NCI-H1930 (cell line): ENCODE results near the gene TWNK.

Experiments used
- DNase-seq, 2 experiments: peaks; one replicate each; lab custom pipeline; 2025; lab: John Stamatoyannopoulos, UW

The TWNK gene

DNA sequence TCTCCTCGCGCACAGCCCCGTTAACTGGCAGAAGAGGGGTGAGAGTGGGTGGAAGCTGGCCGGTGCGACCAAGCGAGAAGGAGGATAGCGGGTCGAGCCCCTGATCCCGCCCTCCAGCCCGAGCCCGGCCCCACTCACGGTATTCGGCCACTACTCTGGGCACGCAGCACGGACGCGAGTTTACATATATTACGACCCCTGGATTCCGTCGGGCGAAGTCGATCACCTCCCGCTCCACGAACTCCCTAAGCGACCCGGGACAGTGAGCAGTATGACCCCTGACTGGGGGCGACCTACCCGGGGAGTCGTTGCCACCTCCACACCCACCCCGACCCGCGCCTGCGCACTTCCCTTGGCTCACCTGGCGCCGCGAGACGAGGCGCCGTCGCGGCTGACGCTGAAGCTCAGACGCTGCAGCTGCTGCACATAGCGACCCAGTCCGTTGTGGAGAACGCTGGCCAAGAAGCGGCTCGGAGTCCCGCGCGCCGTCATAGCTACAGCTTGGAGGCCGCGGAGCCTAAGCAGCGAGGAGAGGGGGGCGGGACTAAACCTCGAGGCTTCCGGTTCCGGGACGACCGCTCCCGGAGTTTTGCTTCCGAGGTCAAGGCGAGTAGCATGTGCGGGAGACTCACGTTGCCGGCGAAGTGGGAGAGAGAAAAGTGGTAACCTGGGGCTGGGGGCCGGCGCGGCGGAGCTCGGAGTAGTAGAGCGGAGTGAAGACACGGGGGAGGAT, at the start of gene TWNK, which contains the start of gene MRPL43:
Gene TWNK, plus strand, starts transcription at position 592 of the 733 bp plus-strand sequence. CDS start 668 bp downstream, outside the sequence.
Gene MRPL43, minus strand, starts transcription at position 546 of the 733 bp plus-strand sequence. Its CDS starts 54 bp downstream, at position 492.
- peak; percentile 47 to 67 for DNase-seq

DNA sequence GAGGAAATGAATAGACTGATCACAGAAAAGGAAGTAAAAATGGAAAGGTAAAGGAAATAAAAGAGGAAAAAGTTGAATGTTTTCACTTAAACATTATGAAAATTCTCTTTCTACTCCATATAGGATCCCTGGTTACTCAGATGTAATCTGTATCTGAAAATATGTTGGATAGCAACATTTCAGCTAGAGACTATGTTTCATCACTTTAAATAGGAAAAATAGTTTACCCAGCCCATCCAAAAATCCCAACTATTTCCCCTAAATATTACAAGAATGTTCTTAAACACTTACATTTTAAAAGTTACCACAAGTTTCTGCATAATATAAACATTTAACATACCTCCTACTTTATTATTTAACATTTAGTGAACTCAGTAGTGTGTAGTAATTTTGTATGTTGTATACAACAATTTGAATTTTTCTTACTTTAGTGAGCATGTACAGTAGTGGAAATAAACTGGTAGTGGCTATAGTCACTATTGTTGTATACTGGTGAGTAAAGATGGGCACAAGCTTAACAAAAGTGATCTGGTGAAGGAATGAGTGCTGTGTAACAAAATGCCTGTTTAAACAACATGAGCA, 47.5 kb upstream of the TWNK start:
- DNase-seq: no peak

DNA sequence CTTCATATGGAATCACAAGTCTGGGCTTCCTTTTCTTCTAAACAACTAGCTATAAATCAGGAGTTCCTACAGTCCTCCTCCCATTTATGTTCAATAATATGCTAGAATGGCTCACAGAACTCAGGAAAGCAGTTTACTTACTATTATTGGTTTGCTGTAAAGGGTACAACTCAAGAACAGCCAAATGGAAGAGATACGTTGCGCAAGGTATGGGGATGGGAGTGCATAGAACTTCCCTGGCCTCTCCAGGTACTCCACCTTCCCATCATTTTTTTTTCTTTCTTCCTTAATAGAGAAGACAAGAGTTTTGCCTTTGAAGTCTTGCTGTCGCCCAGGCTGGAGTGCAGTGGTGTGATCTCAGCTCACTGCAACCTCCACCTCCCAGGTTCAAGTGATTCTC, 45.1 kb upstream of the TWNK start:
- no peak for DNase-seq

DNA sequence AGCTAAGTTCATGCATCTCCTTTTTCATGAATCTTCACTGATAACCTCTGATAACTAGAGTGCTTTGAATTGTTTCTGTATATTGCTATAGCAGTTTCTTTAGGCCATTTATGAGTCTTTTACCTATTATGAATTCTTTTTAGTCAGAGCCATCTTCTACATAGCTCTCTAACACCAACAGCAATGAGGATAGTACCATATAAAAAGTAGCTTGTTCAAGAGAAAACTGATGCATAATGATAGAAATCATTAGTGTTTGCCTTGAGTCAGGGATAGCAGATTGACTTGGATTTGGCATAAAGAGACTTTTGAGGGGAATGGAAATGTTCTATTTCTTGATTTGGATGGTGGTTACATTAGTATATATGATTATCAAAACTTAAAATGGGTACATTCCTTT, 43.8 kb upstream of the TWNK start:
- no peak for DNase-seq

DNA sequence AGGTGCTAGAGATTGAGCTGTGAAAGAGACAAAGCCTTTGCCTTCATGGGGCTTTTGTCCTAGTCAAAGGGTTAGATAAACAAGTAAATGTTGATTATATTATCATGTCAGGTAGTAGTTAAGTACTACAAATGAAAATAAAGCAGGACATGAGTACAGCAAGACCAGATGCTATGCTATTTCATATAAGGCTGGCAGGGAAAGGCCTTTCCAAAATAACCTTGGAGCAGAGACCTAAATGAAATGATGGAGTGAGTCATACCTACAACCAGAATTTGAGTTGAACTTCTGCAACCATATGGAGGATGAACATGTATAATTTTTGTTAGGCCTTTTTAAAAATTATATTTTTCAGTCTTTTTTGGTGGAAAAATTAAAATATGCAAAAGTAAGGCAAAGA, 41.6 kb upstream of the TWNK start:
- DNase-seq: no peak

DNA sequence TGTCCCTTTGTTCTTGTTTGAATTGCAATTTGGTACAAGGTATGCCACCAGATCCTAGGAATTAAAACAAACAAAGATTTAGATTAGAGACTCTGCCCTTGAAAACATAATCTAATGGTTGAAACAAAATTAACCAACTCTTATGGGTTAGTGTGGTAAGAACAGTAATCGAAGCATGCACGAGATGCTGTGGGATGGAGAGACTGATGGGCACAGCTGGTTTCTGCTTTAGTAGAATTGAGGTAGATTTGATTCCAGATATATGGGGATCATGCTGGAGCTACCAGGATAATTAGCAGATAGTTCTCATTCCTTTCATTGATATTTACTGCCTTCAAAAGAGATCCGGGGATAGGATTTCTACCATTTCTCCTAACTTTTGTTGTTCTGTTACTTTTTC, 38.4 kb upstream of the TWNK start:
- no peak for DNase-seq

DNA sequence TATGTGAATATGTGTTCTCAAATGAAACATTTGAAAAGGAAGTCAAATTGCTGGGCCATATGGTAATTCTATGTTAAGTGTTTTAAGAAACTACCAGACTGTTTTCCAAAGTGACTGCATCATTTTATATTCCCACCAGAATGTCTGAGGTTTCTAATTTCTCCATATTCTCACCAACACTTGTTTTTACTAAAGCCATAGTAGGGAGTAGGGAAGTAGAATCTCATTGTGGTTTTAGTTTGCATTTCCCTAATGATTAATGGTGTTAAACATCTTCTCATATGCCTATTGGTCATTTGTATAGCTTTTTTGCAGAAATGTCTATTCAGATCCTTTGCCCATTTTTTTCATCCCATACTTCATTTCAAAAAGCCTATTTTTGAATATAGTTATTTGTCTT, 27.1 kb upstream of the TWNK start:
- no peak for DNase-seq

DNA sequence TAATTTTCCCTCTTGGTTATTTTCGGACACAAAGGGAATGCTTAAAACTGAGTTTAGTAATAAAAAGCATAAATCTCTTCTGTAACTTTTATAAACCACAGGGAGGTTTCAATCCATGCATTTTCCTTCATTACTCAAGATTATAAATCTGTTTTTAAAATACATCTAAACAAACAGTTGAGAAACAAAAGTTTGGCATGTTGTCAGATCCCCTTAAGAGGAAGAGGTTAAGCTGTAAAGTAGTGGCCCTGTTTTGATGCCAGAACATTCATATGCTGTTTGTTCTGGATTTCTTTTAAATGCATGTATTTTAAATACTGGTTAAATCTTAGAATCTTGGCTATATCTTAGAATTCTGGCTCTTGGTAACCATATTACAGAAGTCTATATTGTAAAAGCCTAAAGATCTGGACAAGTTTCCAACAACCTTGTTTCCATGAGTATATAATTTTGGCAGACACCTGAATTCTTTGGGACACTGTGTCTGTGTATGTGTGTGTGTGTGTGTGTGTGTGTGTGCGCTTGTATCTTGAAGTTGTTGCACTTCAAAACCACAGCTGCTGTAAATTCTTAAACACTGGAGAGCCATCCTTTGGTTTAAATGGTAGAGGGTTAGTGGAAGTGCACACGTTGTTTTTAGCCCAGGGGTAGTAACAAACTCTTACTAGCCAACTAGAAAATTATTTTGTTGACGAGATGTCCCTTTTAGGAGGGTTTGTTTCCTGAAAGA, 24.8 kb upstream of the TWNK start:
- no peak for DNase-seq

DNA sequence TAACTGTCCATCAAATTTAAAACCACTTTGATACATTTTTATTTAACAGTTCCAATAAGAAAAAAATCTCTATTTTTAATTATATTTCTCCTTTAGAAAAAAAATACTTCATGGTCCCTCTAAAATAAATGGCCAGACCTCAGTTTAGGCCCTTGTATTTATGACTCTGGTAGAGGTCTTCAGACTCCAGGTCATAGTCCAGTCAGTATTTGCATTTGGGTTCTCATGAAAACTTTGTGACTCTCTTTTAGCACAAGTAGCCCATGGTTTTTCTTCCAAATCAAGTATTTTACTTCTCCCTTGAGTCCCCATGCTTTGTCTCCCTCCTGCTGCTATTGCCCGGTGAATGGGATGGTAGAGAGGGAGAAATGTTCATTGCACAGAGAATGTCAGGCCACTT, 23.5 kb upstream of the TWNK start:
- DNase-seq: no peak

DNA sequence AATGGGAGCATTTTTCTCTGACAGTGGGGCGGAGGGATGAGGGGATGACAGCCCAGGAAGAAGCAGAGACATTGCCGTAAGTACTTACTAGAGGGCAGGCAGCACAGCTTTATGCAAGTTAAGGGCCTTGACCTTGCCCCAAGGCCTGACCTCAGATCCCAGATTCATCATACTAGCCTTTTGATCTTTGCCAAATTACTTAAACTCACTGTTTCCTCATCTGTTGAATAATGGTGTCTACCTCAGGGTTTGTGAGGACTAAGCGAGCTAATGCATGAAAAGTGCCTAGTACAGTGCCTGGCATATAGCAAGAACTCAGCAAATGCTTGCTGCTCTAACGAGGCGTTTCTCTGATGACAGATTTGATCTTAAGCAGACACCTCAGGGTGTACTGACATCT, 21.5 kb upstream of the TWNK start:
- no peak for DNase-seq

DNA sequence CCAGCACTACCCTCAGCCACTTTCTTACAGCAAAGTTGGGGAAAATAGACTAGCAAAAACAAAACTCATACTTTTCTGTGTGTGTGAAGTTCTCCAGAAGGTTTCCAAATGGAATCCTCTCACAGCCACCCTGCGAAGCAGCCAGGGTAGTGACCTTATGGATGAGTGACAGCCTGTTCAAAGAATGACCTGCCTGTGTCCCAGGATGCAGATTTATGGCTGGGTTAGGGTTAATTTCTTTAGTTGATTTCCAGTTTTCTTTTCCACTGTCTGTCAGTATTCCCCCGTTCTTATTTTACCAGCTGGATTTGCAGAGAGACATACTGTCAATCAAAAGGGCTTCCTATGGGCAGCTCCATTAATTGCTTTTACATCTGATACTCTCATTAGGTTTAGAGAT, 20.5 kb upstream of the TWNK start:
- no peak for DNase-seq

DNA sequence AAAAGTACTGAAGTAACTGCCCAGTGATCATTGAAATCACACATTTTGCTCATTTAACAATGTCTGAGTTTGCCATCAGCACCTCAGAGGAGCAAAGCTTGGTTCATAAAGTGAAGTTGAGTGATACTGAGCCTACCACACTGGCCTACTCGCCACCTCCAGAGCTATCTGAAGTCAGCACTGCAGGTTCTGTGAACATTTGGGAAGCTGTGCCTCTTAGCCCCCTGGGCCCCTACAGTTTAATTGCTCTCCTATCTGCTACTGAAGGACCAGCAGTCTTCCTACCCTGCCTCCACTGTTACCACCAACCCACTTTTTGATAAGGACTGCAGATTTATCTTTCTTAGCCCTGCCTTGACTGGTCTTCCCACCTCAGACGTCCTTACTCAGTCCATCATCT, 20.0 kb upstream of the TWNK start:
- DNase-seq: no peak

DNA sequence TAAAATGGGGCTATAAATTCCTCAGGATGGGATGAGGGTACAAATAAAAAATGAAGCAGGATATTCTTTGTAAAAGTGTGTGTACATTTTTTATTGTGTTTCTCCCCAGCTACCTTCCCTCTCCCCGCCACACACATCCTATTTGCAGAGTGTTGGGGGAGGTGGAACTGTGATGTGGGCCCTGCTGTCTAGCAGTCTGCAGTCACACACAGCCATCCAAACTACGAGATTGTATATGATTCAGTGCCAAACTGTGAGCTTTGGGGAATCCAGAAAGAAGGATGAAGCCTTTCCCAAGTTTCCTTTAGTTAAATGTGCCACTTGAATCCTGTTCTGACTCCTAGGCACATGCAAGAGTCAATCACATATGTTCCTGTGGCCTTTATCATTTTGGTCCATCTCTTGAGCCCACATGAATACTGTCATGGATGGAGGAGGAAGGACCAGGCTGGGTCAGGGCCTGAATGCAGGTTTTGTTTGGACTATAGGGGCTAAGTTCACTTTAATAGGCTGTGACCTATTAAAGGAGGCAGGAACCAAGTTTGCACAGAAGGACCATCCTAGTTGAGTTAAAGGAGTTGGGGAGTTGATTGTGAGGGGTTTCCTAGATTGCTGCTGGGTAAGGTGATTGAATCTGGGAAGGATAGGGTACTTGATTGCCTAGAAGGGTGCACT, 19.1 kb upstream of the TWNK start:
- DNase-seq: no peak

DNA sequence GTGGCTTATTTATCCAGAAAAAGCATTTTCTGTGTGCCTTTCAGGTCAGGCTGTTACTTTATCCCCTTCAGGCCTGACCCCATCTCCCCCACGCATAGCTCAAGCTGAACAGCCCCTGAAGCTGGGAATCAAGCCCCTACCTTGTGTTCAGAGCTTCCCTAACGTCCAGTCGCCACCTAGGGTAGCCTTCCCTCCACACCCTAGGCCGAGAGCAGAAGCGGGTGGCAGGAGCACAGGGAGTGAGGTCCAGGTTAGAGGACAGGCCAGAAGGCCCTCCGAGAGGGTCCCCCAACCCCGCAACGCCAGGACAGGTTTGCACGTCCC, 18.5 kb upstream of the TWNK start:
- DNase-seq: no peak

DNA sequence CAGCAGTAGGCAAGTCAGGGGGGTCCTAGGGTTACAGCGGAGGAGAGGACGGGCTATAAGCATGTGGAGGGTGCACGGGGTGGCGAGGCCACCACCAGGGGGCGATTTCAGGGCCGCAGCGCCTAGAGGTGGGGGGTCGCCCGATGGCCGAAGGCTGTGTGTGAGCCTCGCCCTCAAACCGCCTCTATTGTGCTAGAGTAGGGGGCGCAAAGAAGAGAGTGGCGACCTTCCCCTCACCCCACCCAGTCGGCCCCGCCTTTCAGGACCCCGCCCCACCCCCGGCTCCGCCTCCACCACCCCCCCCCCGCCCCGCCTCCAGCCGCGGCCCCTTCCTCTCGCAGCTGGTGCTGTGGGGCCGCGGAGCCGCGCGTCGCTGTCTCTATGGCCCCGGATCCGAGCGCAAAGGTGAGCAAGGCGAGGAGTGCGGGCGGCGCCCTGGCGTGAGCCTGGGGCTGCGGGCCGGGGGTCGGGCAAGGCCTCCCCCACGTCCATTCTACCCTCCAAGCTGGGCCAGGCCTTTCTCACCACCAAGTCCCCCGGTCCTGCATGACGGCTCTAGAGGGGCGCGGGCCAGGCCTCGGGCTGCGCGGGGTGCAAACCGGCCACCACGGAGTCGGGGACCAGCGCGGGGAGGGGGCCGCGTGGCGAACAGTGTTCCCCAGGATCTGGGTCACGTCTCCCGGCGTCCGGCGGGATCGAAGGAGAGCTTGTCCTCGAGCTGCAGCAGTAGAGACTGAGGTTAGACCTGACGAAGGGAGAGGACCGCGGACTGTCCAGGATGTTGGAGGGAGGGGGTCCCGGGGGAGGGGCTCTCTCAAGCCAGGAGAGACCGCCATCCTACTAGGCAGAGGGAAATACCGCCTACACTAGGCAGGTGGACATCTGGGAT, 17.9 kb upstream of the TWNK start, which contains the start of gene SEMA4G:
Gene SEMA4G, plus strand, starts transcription at position 318 of the 889 bp plus-strand sequence. CDS start 3,409 bp downstream, outside the sequence.
- peak; percentile 7 to 23 for DNase-seq

DNA sequence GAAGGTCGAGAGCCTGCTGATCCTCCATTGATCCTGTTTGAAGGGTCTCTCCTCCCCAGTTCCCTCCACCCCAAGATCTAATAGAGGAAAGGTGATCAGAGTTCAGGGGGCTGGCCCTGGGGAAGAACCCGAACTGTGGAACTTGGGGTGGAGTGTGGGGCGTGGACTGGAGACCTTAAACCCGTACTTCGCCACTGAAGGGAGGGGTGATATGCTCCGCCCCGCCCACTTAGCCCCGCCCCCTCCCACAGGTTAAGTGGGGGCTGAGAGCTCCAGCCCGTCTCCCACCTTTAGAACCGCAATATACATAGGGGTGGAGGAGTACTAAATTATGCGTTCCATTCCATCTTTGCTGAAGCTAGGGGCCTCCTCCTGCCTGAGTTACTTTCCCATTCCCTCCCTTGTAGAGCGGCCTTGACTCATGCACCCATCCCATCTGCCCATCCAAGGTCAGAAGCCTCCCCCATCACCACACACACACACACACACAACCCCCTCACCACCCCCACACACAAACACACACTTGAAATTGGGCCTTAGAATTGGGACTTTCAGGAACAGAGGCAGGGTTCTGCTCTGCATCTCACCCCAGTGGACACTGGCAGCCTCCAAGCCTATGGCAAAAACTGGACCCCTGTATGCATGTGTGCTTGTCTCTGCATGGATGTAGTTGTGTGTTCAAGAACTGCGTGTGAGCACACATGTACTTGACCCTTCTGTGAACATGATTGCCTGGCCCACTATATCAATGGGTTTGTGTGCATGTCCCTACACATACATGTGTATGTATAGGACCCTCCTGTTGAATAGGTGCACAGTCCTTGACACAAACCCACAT, 17.0 kb upstream of the TWNK start:
- DNase-seq: no peak

DNA sequence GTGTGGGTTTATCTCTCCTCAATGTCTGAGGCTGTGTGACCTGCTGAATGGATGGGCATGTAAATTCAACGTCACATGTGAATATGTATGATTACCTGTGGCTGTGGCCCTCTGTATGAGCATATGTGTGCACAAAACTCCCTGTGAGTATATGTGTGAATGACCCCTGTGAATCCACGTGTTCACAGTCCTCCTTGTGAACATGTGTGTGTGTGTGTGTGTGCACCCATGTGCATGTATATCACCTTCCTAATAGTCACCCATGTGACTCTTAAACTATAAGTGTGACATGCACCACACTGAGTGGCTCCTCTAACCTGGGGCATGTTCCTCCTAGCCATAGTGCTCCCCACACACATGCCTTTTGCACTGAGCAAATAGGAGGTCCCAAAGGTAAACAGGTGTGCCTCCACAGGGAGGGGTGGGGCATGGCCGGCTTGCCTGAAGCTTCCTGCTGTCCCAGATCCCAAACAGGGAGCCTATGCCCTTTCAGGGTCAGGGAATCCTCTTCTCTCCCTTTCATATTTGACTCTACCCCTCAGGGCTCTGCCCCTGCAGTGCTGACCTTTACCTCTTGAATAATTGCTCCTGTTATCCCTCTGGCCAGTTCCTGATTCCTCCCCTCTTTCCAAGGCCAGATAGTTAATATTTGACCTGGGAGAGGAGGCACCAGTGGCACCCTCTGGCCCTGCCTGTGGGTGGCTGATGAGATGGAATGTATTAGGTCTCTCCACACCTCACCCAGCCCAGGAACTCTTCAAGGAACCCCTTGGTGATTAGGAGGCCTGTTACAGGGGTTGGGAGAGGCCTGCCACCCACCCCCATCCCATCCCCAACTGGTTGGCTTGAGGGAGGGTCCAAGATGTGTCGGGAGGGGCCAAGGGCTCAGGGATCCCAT, 16.2 kb upstream of the TWNK start:
- no peak for DNase-seq

DNA sequence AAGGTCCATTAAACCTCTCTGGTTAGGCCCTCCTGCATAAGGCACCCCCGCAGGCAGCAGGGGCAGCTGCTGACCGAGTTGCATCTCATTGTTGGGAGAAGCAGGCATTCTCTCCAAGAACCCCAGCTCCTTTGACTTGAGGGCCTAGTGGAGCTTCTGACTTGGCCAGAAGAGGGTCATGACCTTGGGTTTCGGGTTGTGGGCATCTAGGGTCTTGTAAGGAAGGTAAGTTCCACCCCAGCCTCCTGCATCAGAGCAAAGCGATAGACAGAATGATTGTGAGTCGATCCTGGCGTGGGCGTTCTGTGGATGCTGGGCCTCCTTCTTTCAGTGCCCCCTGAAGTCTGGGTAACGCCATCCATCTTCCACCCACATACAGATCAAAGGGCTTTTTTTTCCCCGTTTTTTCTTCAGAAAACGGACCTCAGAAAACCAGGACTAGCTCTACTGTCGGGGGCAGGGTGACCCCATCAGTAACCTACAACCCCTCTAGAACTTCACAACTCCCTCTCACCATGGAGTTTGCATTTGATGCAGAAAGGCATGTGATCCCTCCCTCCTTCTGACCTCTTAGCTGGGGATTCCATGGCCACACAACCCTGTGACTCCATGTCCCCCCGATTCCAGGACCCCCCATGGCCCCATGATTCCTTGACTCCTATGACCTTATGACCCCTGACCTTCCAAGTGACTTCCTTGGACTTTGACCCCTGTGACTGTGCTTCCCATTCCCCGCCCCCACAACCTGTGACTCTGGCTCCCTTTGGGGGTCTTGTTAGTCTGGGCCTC, 15.0 kb upstream of the TWNK start:
- DNase-seq: no peak
